GM12878 (cell line): ENCODE results near the gene THBS1. TPM values are rescaled to one million over a fixed set of nuclear protein-coding genes. Genes with fewer than 3 reads are reported as not detected.

Experiments
- ATAC-seq: fragments of 200-7000 bp; cut with Tn5 transposase; 3 replicates; pipeline ENCODE4 v1.9.1; 2020; ENCODE audit warnings: mild to moderate bottlenecking, moderate library complexity
- BruUV-seq: library from RNA; stranded (reverse); fragments of 400-500 nt; replicated peaks from 2 replicates; lab custom pipeline; 2021; lab: Mats Ljungman, UMichigan
- CTCF ChIA-PET: fragments of 300-600 bp; sonication (Branson Sonifier 250); formaldehyde crosslinking; extraction: SDS; loops from one replicate; lab custom pipeline; 2021; ENCODE audit warnings: inconsistent platforms; lab: Yijun Ruan, JAX
- POLR2A ChIA-PET: fragments of 350-600 bp; formaldehyde crosslinking; extraction: SDS; loops from one replicate; lab custom pipeline; 2021; ENCODE audit warnings: inconsistent platforms; lab: Charles Lee
- RAD21 ChIA-PET: fragments of 300-600 bp; sonication (Branson Sonifier 250); formaldehyde crosslinking; loops from one replicate; lab custom pipeline; 2023; ENCODE audit warnings: antibody characterized with exemption; ENCODE audit not compliant: unreplicated experiment; lab: Charles Lee
- SMC1A ChIA-PET: fragments of 300-600 bp; sonication (Branson Sonifier 250); formaldehyde crosslinking; loops from one replicate; lab custom pipeline; 2023; ENCODE audit not compliant: unreplicated experiment, uncharacterized antibody; lab: Charles Lee
- DNase-seq: peaks from one replicate; pipeline ENCODE4 v3.0.0-alpha.2; 2011; ENCODE audit warnings: low read depth, low spot score
- FAIRE-seq: peaks from 3 replicates; lab custom pipeline; 2011; peaks lifted over from hg19 to GRCh38; lab: Jason Lieb, UNC
- H2AFZ ChIP-seq: 2 replicates; pipeline ENCODE4 v1.6.0; 2011; ENCODE audit warnings: low read depth, low read length, control low read depth; ENCODE audit not compliant: control insufficient read depth
- H3K27ac ChIP-seq: 2 replicates; pipeline ENCODE4 v1.5.1; 2011; ENCODE audit warnings: control low read depth; ENCODE audit not compliant: control insufficient read depth, insufficient read depth
- H3K27me3 ChIP-seq, 2 experiments: replicated peaks in 1 of 2; 2 replicates each; pipeline versions ENCODE4 v1.6.0 to v1.6.1; 2011; ENCODE audit warnings: low read length in 1 of 2; ENCODE audit not compliant: control insufficient read depth in 2 of 2, insufficient read depth in 2 of 2
- H3K36me3 ChIP-seq, 2 experiments: 2 replicates each; pipeline ENCODE4 v1.5.1; 2011; ENCODE audit warnings: low read length in 1 of 2; ENCODE audit not compliant: control insufficient read depth in 2 of 2, insufficient read depth in 2 of 2
- H3K4me1 ChIP-seq: 2 replicates; pipeline ENCODE4 v1.6.1; 2011; ENCODE audit warnings: mild to moderate bottlenecking, low read length, moderate library complexity, mixed read lengths; ENCODE audit not compliant: control insufficient read depth, insufficient read depth
- H3K4me2 ChIP-seq: 2 replicates; pipeline ENCODE4 v1.6.0; 2011; ENCODE audit warnings: control low read depth; ENCODE audit not compliant: control insufficient read depth, insufficient read depth
- H3K4me3 ChIP-seq: fragments of 200-600 bp; sonication (generic); 2 replicates; pipeline ENCODE4 v1.5.1; 2016
- H3K79me2 ChIP-seq: 2 replicates; pipeline ENCODE4 v1.6.0; 2011; ENCODE audit warnings: low read length; ENCODE audit not compliant: control insufficient read depth, insufficient read depth
- H3K9ac ChIP-seq: 2 replicates; pipeline ENCODE4 v1.8.0; 2011; ENCODE audit warnings: low read length, control low read depth, mixed read lengths; ENCODE audit not compliant: control insufficient read depth, insufficient read depth
- H3K9me3 ChIP-seq: replicated peaks from 3 replicates; pipeline ENCODE4 v1.5.1; 2011; ENCODE audit warnings: mild to moderate bottlenecking, low read length; ENCODE audit not compliant: control insufficient read depth, insufficient read depth
- H4K20me1 ChIP-seq: 2 replicates; pipeline ENCODE4 v1.6.0; 2011; ENCODE audit not compliant: control insufficient read depth, insufficient read depth
- CREM ChIP-seq: IDR thresholded peaks from 2 replicates; pipeline ENCODE4 v1.6.1; 2014; ENCODE audit warnings: antibody characterized with exemption, low read depth
- KLF5 ChIP-seq: fragments of 450-650 bp; IDR thresholded peaks from 2 replicates; pipeline ENCODE4 v1.6.1; 2014; ENCODE audit warnings: mild to moderate bottlenecking; ENCODE audit not compliant: partially characterized antibody
- SMC3 ChIP-seq: IDR thresholded peaks from 2 replicates; pipeline ENCODE4 v1.6.1; 2011; ENCODE audit warnings: low read length, improper control_type of control experiment, borderline replicate concordance
- SP1 ChIP-seq: IDR thresholded peaks from one replicate; pipeline ENCODE4 v1.6.1; 2011; ENCODE audit warnings: low read depth, low read length
- SPI1 ChIP-seq: IDR thresholded peaks from 2 replicates; pipeline ENCODE4 v1.6.1; 2011; ENCODE audit warnings: low read depth, mild to moderate bottlenecking, low read length, moderate library complexity, borderline replicate concordance; ENCODE audit not compliant: insufficient read depth
- ZNF274 ChIP-seq: IDR thresholded peaks from one replicate; pipeline ENCODE4 v1.8.0; 2011; ENCODE audit not compliant: insufficient read length, insufficient read depth
- WGBS: methylation state at CpG from one replicate; pipeline ENCODE4 v1.1.6; 2016; ENCODE audit warnings: low lambda C conversion rate; ENCODE audit not compliant: insufficient replicate concordance, insufficient coverage; ENCODE audit errors: missing lambda C conversion rate; 5-methylcytosine and 5-hydroxymethylcytosine counted together
- in situ Hi-C: fragments of 300-500 bp; cut with MboI; formaldehyde crosslinking; loops from 9 replicates; pipeline ENCODE4 v1.14.3; 2018; ENCODE audit warnings: mixed read lengths
- intact Hi-C: fragments of 100-400 bp; cut with micrococcal nuclease; formaldehyde crosslinking; loops from one replicate; pipeline ENCODE4 v1.14.2; 2022; ENCODE audit not compliant: unreplicated experiment
- polyA plus RNA-seq, 11 experiments: library from polyadenylated mRNA; depleted of rRNA in 4 of 11; unstranded in 6 of 11; stranded (reverse) in 5 of 11; fragments of >200 nt; fragmentation: Nextera tagmentation in 4 of 11; fragmentation: Illumina TruSeq in 1 of 11; extraction: Ambion mirVana in 4 of 11; extraction: Trizol in 1 of 11; gene quantifications; 1 replicate in 1 of 11; 2 replicates in 10 of 11; pipeline versions ENCODE4 v1.2.1 to v1.2.3, GENCODE V29; 2011 to 2016; ENCODE audit warnings: inconsistent platforms in 2 of 11, missing spikeins in 2 of 11, low read depth in 1 of 11
- total RNA-seq, 4 experiments: library from RNA; depleted of rRNA in 3 of 4; stranded (reverse); fragments of >200 nt in 3 of 4; fragmentation: Illumina TruSeq in 1 of 4; extraction: Trizol in 1 of 4; gene quantifications; 2 replicates each; pipeline versions ENCODE4 v1.2.1 to v1.2.3, GENCODE V29; 2013 to 2021
- TF ChIP-seq, protein P1 (sequence below): fragments of 450-650 bp; IDR thresholded peaks from 2 replicates; pipeline ENCODE4 v1.6.1; 2017; ENCODE audit warnings: mild to moderate bottlenecking
- TF ChIP-seq, protein P2 (sequence below): fragments of 450-650 bp; IDR thresholded peaks from 2 replicates; pipeline ENCODE4 v1.6.1; 2016; ENCODE audit warnings: mild to moderate bottlenecking
- TF ChIP-seq, protein P3 (sequence below): IDR thresholded peaks from 2 replicates; pipeline ENCODE4 v1.6.1; 2012; ENCODE audit warnings: low read depth, low read length, improper control_type of control experiment

Gene THBS1
- total and polyA plus RNA-seq, 10 of the 15 experiments (the other 5 are each of a cell fraction or from before 2014, with no cell fraction given): under 0.01 to 1.5 (median 0.23) TPM; not detected in 3

DNA sequence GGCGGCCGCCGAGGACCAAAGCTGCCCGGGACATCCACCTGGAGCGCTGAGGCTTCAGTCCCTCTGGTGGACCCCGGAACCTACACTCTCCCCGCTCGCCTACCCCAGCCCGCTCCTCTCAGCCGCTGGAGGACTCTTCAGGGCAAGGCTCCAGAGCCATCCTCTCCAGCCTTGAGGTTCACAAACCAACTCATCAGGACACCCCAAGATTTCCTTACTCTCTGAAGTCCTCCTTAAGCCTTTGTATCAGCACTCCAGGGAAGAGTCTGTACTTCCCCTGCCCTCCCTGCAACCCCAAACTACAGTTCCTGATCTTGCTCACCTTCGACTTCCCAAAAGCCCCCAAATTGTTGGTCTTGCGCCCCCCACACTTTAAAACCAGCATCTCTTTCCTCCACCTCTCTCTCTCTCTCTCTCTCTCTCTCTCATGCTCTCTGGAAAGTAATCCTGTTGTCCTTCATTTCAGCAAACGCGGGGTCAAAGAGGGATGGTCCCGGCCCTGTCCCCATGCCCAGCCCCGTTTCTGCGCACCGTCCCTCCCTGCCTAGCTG is 438 bp downstream of the THBS1 start:
- DNase-seq: no peak
- WGBS: 49% methylated on average over 17 of the region's 18 CpGs
- H3K4me2 ChIP-seq: peak overlapping the region; percentile 91; the same call in 1 of the 2 replicates
- ChIA-PET SMC1A (interaction anchor here (0.6 to 3.5 kb wide), 3 partner anchors 98 to 457 kb away, joined by 3 to 34 read pairs (median 5); no protein-coding TSS in a partner anchor), CTCF (interaction anchor here (0.8 to 8.5 kb wide), 6 partner anchors 42 to 1141 kb away, joined by 4 to 68 read pairs (median 8); no protein-coding TSS in a partner anchor), POLR2A (interaction anchor here (0.5 kb wide), 1 partner anchor 432 kb away, joined by 3 read pairs; no protein-coding TSS in a partner anchor), RAD21 (interaction anchor here (0.9 to 2.3 kb wide), 3 partner anchors 176 to 440 kb away, joined by 3 to 13 read pairs (median 8); no protein-coding TSS in a partner anchor)
- H3K4me1 ChIP-seq: no peaks in the 10 kb centered on the region
- H3K27me3 ChIP-seq: peaks cover 4 to 5% of the 10 kb centered on the region in 2 experiments; a peak in 3 of 4 replicates
- intact Hi-C loops: loop anchor here (2.0 to 5.0 kb wide), 5 partner anchors 106 to 869 kb away; no protein-coding TSS in a partner anchor
- no TSS peak for BruUV-seq
- H3K9me3 ChIP-seq: no peaks in the 10 kb centered on the region; the same call in 2 of the 3 replicates
- no peaks in the 10 kb centered on the region for H4K20me1 ChIP-seq
- FAIRE-seq: no peak
- no peak overlapping the region for H3K9ac ChIP-seq
- H3K79me2 ChIP-seq: no peaks in the 10 kb centered on the region
- no peaks in the 10 kb centered on the region for H3K36me3 ChIP-seq
- H3K4me3 ChIP-seq: no peak overlapping the region
- in situ Hi-C loops: loop anchor here (5.0 to 25.0 kb wide), 3 partner anchors 454 to 874 kb away; no protein-coding TSS in a partner anchor
- no peak for TF ChIP-seq SP1
- ATAC-seq: peak; percentile 25
- H3K27ac ChIP-seq: no peak overlapping the region
- H2AFZ ChIP-seq: no peak overlapping the region

DNA sequence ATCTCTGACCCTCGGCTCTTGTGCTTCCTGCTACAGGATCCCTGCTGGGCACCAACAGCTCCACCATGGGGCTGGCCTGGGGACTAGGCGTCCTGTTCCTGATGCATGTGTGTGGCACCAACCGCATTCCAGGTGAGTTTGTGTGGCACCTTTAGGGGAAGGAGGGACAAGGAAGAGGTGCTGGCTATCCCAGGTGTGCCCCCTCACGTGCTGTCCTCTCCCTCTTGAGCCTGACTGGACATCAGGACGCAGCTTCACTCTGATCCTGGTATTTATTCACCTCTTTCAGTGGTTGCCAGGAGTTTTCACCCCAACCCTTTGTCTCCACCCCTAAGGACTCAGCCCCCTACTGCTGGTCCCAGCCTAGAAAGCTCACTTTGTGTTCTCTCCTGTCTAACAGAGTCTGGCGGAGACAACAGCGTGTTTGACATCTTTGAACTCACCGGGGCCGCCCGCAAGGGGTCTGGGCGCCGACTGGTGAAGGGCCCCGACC is 960 bp downstream of the THBS1 start:
- Histone ChIP-seq H3K9ac (no peak overlapping the region), H3K27me3 (peaks cover 4 to 5% of the 10 kb centered on the region in 2 experiments; a peak in 3 of 4 replicates), H3K4me1 (no peaks in the 10 kb centered on the region), H3K27ac (no peak overlapping the region), H4K20me1 (no peaks in the 10 kb centered on the region), H3K4me2 (no peak overlapping the region), H3K9me3 (no peaks in the 10 kb centered on the region; the same call in 2 of the 3 replicates), H3K4me3 (no peak overlapping the region), H3K79me2 (no peaks in the 10 kb centered on the region), H3K36me3 (no peaks in the 10 kb centered on the region), H2AFZ (no peak overlapping the region)
- BruUV-seq: no TSS peak
- 71% methylated on average over 13 of the region's 13 CpGs for WGBS
- no peak for ATAC-seq
- SMC1A ChIA-PET: interaction anchor here (0.6 to 3.5 kb wide), 3 partner anchors 98 to 176 kb away, joined by 3 to 34 read pairs (median 4); no protein-coding TSS in a partner anchor
- CTCF ChIA-PET: interaction anchor here (1.3 to 8.5 kb wide), 3 partner anchors 12 to 175 kb away, joined by 3 to 68 read pairs (median 4); no protein-coding TSS in a partner anchor
- no peak for FAIRE-seq
- RAD21 ChIA-PET: interaction anchor here (2.3 kb wide), 1 partner anchor 175 kb away, joined by 8 read pairs; no protein-coding TSS in a partner anchor
- POLR2A ChIA-PET: no interaction called here
- DNase-seq: no peak
- intact Hi-C loops (loop anchor here (2.0 to 5.0 kb wide), 5 partner anchors 105 to 870 kb away; no protein-coding TSS in a partner anchor), in situ Hi-C loops (loop anchor here (5.0 to 25.0 kb wide), 3 partner anchors 455 to 875 kb away; no protein-coding TSS in a partner anchor)
- TF ChIP-seq CREM (no peak), KLF5 (no peak), ZNF274 (no peak), SMC3 (no peak), SPI1 (no peak)
- TF ChIP-seq, protein P1, sequence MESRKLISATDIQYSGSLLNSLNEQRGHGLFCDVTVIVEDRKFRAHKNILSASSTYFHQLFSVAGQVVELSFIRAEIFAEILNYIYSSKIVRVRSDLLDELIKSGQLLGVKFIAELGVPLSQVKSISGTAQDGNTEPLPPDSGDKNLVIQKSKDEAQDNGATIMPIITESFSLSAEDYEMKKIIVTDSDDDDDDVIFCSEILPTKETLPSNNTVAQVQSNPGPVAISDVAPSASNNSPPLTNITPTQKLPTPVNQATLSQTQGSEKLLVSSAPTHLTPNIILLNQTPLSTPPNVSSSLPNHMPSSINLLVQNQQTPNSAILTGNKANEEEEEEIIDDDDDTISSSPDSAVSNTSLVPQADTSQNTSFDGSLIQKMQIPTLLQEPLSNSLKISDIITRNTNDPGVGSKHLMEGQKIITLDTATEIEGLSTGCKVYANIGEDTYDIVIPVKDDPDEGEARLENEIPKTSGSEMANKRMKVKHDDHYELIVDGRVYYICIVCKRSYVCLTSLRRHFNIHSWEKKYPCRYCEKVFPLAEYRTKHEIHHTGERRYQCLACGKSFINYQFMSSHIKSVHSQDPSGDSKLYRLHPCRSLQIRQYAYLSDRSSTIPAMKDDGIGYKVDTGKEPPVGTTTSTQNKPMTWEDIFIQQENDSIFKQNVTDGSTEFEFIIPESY: no peak
- TF ChIP-seq, protein P2, sequence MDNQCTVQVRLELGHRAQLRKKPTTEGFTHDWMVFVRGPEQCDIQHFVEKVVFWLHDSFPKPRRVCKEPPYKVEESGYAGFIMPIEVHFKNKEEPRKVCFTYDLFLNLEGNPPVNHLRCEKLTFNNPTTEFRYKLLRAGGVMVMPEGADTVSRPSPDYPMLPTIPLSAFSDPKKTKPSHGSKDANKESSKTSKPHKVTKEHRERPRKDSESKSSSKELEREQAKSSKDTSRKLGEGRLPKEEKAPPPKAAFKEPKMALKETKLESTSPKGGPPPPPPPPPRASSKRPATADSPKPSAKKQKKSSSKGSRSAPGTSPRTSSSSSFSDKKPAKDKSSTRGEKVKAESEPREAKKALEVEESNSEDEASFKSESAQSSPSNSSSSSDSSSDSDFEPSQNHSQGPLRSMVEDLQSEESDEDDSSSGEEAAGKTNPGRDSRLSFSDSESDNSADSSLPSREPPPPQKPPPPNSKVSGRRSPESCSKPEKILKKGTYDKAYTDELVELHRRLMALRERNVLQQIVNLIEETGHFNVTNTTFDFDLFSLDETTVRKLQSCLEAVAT: no peak
- TF ChIP-seq, protein P3, sequence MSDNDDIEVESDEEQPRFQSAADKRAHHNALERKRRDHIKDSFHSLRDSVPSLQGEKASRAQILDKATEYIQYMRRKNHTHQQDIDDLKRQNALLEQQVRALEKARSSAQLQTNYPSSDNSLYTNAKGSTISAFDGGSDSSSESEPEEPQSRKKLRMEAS: no peak
